HEK293 (cell line): Measurements from ENCODE around the gene SYNE1.

Source experiments
- CTCF ChIA-PET: fragments of 350-600 bp; formaldehyde crosslinking; extraction: SDS; loops from one replicate; lab custom pipeline; 2021; ENCODE audit warnings: antibody characterized with exemption; lab: Yijun Ruan, JAX
- POLR2A ChIA-PET: fragments of 300-600 bp; formaldehyde crosslinking; extraction: SDS; loops from one replicate; lab custom pipeline; 2020; ENCODE audit warnings: antibody characterized with exemption, inconsistent platforms; lab: Yijun Ruan, JAX
- H3K27ac ChIP-seq: fragments of 200-500 bp; sonication (Bioruptor generic); 2 replicates; pipeline ENCODE4 v1.5.1; 2014; ENCODE audit warnings: low read depth, low read length, control low read depth, inconsistent platforms; ENCODE audit errors: extremely low read depth
- H3K36me3 ChIP-seq, 2 experiments: fragments of 200-500 bp in 1 of 2; sonication (Bioruptor generic) in 1 of 2; 1 replicate in 1 of 2; 2 replicates in 1 of 2; pipeline ENCODE4 v1.5.1; 2014 to 2017; ENCODE audit warnings: inconsistent platforms in 2 of 2, low read length in 2 of 2; ENCODE audit not compliant: control insufficient read depth in 2 of 2, insufficient read depth in 1 of 2
- H3K4me1 ChIP-seq: fragments of 200-500 bp; sonication (Bioruptor generic); 2 replicates; pipeline ENCODE4 v1.5.1; 2014; ENCODE audit warnings: mild to moderate bottlenecking, low read length, inconsistent platforms; ENCODE audit not compliant: control insufficient read depth, insufficient read depth
- H3K4me3 ChIP-seq: 2 replicates; pipeline ENCODE4 v1.5.1; 2011; ENCODE audit warnings: low read depth, mild to moderate bottlenecking, control low read depth, low read length, moderate library complexity
- H3K9me3 ChIP-seq: fragments of 200-500 bp; sonication (Bioruptor generic); 2 replicates; pipeline ENCODE4 v1.5.1; 2014; ENCODE audit warnings: low read depth, low read length, inconsistent platforms; ENCODE audit not compliant: control insufficient read depth, insufficient read depth
- KLF1 ChIP-seq: fragments of 450-650 bp; formaldehyde crosslinking; IDR thresholded peaks from 2 replicates; pipeline ENCODE4 v1.5.1; 2016; ENCODE audit warnings: missing biosample characterization, missing genetic modification characterization
- KLF10 ChIP-seq: fragments of 450-650 bp; IDR thresholded peaks from 2 replicates; pipeline ENCODE4 v1.5.1; 2018; ENCODE audit warnings: missing biosample characterization, mild to moderate bottlenecking, missing genetic modification characterization
- OSR2 ChIP-seq: fragments of 450-650 bp; formaldehyde crosslinking; IDR thresholded peaks from 2 replicates; pipeline ENCODE4 v1.5.1; 2016; ENCODE audit warnings: missing biosample characterization, missing genetic modification characterization
- PRDM1 ChIP-seq: fragments of 450-650 bp; formaldehyde crosslinking; IDR thresholded peaks from 2 replicates; pipeline ENCODE4; 2016; ENCODE audit warnings: missing biosample characterization, missing genetic modification characterization
- TCF7L2 ChIP-seq: IDR thresholded peaks from 2 replicates; pipeline ENCODE4 v1.6.1; 2011; ENCODE audit warnings: low read depth, mild to moderate bottlenecking, inconsistent platforms, low read length, moderate library complexity, borderline replicate concordance
- YY2 ChIP-seq: fragments of 450-650 bp; formaldehyde crosslinking; IDR thresholded peaks from 2 replicates; pipeline ENCODE4 v1.5.1; 2016; ENCODE audit warnings: missing biosample characterization, missing genetic modification characterization
- ZBTB21 ChIP-seq: fragments of 450-650 bp; formaldehyde crosslinking; IDR thresholded peaks from 2 replicates; pipeline ENCODE4 v1.5.1; 2017; ENCODE audit warnings: missing biosample characterization, missing genetic modification characterization
- ZBTB7A ChIP-seq: fragments of 450-650 bp; formaldehyde crosslinking; IDR thresholded peaks from 2 replicates; pipeline ENCODE4 v1.5.1; 2016; ENCODE audit warnings: low read depth, missing biosample characterization, missing genetic modification characterization
- ZBTB8A ChIP-seq: fragments of 450-650 bp; formaldehyde crosslinking; IDR thresholded peaks from 2 replicates; pipeline ENCODE4 v1.5.1; 2016; ENCODE audit warnings: missing biosample characterization, missing genetic modification characterization
- ZNF132 ChIP-seq: fragments of 450-650 bp; formaldehyde crosslinking; IDR thresholded peaks from 2 replicates; pipeline ENCODE4 v1.5.1; 2017; ENCODE audit warnings: missing biosample characterization, missing genetic modification characterization, borderline replicate concordance
- ZNF221 ChIP-seq: fragments of 450-650 bp; formaldehyde crosslinking; IDR thresholded peaks from 2 replicates; pipeline ENCODE4 v1.5.1; 2017; ENCODE audit warnings: missing biosample characterization, missing genetic modification characterization, borderline replicate concordance
- ZNF280C ChIP-seq: fragments of 450-650 bp; formaldehyde crosslinking; IDR thresholded peaks from 2 replicates; pipeline ENCODE4 v1.5.1; 2016; ENCODE audit warnings: missing biosample characterization, missing genetic modification characterization
- ZNF311 ChIP-seq: fragments of 450-650 bp; formaldehyde crosslinking; IDR thresholded peaks from 2 replicates; pipeline ENCODE4 v1.5.1; 2017; ENCODE audit warnings: missing biosample characterization, missing genetic modification characterization, borderline replicate concordance
- ZNF555 ChIP-seq: fragments of 450-650 bp; formaldehyde crosslinking; conservative IDR thresholded peaks from 2 replicates; pipeline ENCODE4 v1.5.1; 2017; ENCODE audit warnings: missing biosample characterization, mild to moderate bottlenecking, missing genetic modification characterization, inconsistent platforms
- ZNF623 ChIP-seq: fragments of 450-650 bp; formaldehyde crosslinking; IDR thresholded peaks from 2 replicates; pipeline ENCODE4 v1.5.1; 2016; ENCODE audit warnings: missing biosample characterization, missing genetic modification characterization
- ZNF701 ChIP-seq: fragments of 450-650 bp; formaldehyde crosslinking; IDR thresholded peaks from 2 replicates; pipeline ENCODE4 v1.5.1; 2016; ENCODE audit warnings: missing biosample characterization, missing genetic modification characterization
- ZNF707 ChIP-seq: fragments of 450-650 bp; formaldehyde crosslinking; IDR thresholded peaks from 2 replicates; pipeline ENCODE4 v1.5.1; 2016; ENCODE audit warnings: missing biosample characterization, missing genetic modification characterization
- ZNF747 ChIP-seq: fragments of 450-650 bp; formaldehyde crosslinking; IDR thresholded peaks from 2 replicates; pipeline ENCODE4 v1.5.1; 2016; ENCODE audit warnings: missing biosample characterization, missing genetic modification characterization
- ZXDB ChIP-seq: fragments of 450-650 bp; formaldehyde crosslinking; IDR thresholded peaks from 2 replicates; pipeline ENCODE4 v1.5.1; 2016; ENCODE audit warnings: missing biosample characterization, missing genetic modification characterization

Gene SYNE1

GRCh38 chr6:152379423-152379822, 257.7 kb downstream of the SYNE1 start:
- H3K4me1 ChIP-seq = no peaks in the 10 kb centered on the region
- POLR2A ChIA-PET = no interaction called here
- TF ChIP-seq ZNF311 (tag by site-specific recombination) = no peak
- TF ChIP-seq KLF1 (tag by site-specific recombination) = no peak
- CTCF ChIA-PET = interaction anchor here (0.7 to 1.1 kb wide), 2 partner anchors 85 to 614 kb away, joined by 3 to 4 read pairs; no protein-coding TSS in a partner anchor
- H3K9me3 ChIP-seq = no peaks in the 10 kb centered on the region
- peak overlapping the region; percentile 11 for H3K4me3 ChIP-seq
- no peak overlapping the region for H3K27ac ChIP-seq
- peaks cover 0 to 12% of the 10 kb centered on the region in 2 experiments; a peak in 1 of 3 replicates for H3K36me3 ChIP-seq

- Histone ChIP-seq H3K36me3 (peaks cover 0 to 12% of the 10 kb centered on the region in 2 experiments; a peak in 1 of 3 replicates), H3K27ac (no peak overlapping the region), H3K4me1 (no peaks in the 10 kb centered on the region), H3K4me3 (no peak overlapping the region), H3K9me3 (no peaks in the 10 kb centered on the region)
- ChIA-PET POLR2A (no interaction called here), CTCF (interaction anchor here (1.1 kb wide), 1 partner anchor 40 kb away, joined by 3 read pairs; no protein-coding TSS in a partner anchor)
- no peak for TF ChIP-seq PRDM1 (tag by site-specific recombination)
- TF ChIP-seq ZBTB8A (tag by site-specific recombination) = no peak
- no peak for TF ChIP-seq ZBTB21 (tag by site-specific recombination)
- TF ChIP-seq ZXDB (tag by site-specific recombination) = no peak
These were observed 259.0 kb downstream of the SYNE1 start for GRCh38 chr6:152378169-152378568.

- ChIA-PET POLR2A (no interaction called here), CTCF (interaction anchor here (0.6 kb wide), 1 partner anchor 314 kb away, joined by 3 read pairs; no protein-coding TSS in a partner anchor)
- H3K9me3 ChIP-seq = no peaks in the 10 kb centered on the region
- peaks cover 0 to 24% of the 10 kb centered on the region in 2 experiments; a peak in 1 of 3 replicates for H3K36me3 ChIP-seq
- no peak overlapping the region for H3K27ac ChIP-seq
- no peak overlapping the region for H3K4me3 ChIP-seq
- no peak for TF ChIP-seq ZNF221 (tag by site-specific recombination)
- no peak for TF ChIP-seq ZBTB7A (tag by site-specific recombination)
- no peak for TF ChIP-seq ZNF555 (tag by site-specific recombination)
- TF ChIP-seq YY2 (tag by site-specific recombination) = no peak
- no peak for TF ChIP-seq OSR2 (tag by site-specific recombination)
- no peak for TF ChIP-seq ZNF132 (tag by site-specific recombination)
- TF ChIP-seq ZNF747 (tag by site-specific recombination) = no peak
- TF ChIP-seq KLF10 (tag by site-specific recombination) = no peak
- no peak for TF ChIP-seq ZNF623 (tag by site-specific recombination)
- TF ChIP-seq TCF7L2 = no peak
- no peak for TF ChIP-seq ZNF701 (tag by site-specific recombination)
- no peak for TF ChIP-seq ZNF707 (tag by site-specific recombination)
- TF ChIP-seq ZNF280C (tag by site-specific recombination) = no peak
- no peaks in the 10 kb centered on the region for H3K4me1 ChIP-seq
These were observed 262.0 kb downstream of the SYNE1 start for GRCh38 chr6:152375197-152375596.
